ENCODE data around the gene ICA1. TPM values are rescaled to one million over a fixed set of nuclear protein-coding genes. Genes with fewer than 3 reads are reported as not detected.

Gene ICA1
- total RNA-seq, 1 experiment from 2014 or later, result 5.4 TPM

DNA sequence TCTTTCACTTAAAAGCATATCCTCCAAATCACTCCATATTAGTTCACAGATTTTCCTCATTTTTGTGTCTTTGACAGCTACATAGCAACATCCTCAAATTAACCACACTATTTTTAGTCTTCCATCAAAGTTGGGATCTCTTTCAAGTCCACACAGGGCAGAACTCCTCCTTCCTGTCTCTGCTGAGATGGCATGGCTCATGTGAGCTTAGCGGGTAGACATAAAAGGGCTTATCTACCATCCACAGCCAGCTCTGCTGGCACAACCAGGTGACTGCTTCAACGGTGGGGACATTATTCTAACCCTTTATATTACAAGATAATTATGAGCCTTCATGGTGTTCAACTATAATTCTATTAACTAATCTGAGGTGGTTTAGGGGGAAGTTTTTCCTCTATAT is 35.5 kb downstream of the ICA1 start:
- Histone ChIP-seq H3K36me3 (replicated peaks; ENCODE audit: control insufficient read depth, insufficient read depth, low read length) (no peaks in the 10 kb centered on the region), H3K27me3 (ENCODE audit: control insufficient read depth, insufficient read depth, low read length) (no peaks in the 10 kb centered on the region), H3K4me3 (ENCODE audit: insufficient read depth, low read depth, low read length) (no peak overlapping the region)
- no peak for DNase-seq

DNA sequence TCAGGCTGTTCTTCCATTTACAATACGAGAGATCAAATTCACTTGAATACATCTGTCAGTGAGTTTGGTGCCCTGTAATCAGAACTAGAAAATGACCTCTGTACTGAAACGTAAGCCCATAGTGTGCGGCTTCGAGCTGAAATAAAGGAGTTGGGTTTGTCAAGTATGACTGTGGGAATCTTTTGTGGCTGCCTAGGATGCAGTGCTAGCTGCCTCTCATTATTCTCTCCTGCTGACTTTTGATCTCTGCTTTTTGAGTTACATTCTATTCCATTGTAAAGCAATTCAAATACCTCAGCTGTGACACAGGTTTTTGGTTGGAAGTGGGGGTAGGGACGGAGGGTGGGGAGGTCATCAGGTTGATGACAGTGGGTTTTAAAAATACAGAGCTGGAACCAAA is 40.4 kb downstream of the ICA1 start:
- no peak overlapping the region for H3K4me3 ChIP-seq (ENCODE audit: insufficient read depth, low read depth, low read length)
- no peaks in the 10 kb centered on the region for H3K36me3 ChIP-seq (replicated peaks; ENCODE audit: control insufficient read depth, insufficient read depth, low read length)
- no peaks in the 10 kb centered on the region for H3K27me3 ChIP-seq (ENCODE audit: control insufficient read depth, insufficient read depth, low read length)
- peak; percentile 3 for DNase-seq

DNA sequence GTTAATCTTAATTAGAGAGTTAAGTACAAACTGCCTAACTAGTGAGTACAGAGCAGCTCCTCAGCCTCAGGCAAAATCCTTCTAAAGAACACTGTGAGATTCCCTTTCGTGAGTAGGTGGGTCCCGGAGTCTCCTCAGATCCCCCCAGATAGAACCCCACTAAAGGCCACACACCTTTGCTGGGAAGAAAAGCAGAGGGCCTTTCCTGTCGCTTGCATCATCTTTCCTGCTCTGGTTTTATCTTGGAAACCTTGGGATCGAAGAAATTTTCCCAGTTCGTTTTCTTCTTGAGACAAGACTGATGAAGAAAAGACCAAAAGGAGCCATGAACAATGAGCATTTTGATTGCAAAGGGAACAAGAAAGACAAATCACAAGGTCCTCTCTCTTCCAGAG is 40.9 kb downstream of the ICA1 start:
- no peaks in the 10 kb centered on the region for H3K27me3 ChIP-seq (ENCODE audit: control insufficient read depth, insufficient read depth, low read length)
- no peak for DNase-seq
- H3K4me3 ChIP-seq (ENCODE audit: insufficient read depth, low read depth, low read length), result no peak overlapping the region

DNA sequence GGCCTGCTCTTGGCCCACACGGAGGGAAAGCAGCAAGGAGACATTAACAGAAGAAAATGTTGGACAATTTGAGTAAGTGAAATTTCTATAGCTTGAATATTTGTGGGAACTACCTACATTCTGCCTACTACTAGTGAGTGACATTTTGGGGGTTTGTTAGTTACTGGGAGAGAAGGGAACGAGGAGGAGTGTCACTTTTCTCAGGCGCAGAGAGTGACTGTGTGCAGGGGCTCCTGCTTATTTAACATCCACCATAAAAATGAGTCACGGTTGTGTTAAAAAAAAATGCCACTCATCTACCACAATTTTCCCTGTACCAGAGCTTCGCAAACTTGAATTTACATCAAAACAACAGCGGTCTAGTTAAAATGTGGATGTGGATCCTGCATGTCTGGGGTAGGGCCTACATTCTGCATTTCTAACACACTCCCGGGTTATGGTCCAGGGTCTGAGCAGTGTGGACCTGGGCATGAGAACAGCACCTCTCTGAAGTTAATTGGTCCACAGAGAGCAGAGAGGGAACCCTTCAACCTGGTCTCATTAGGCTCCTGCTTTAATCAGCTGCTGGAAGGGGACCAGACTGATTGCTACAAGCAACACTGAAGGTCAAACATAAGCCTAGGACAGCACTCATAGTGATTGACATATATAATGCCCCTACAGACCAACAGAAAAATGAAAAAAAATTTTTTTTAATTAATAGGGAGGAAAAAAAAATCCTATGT is 41.4 kb downstream of the ICA1 start:
- Histone ChIP-seq H3K27me3 (ENCODE audit: control insufficient read depth, insufficient read depth, low read length) (no peaks in the 10 kb centered on the region), H3K4me3 (ENCODE audit: insufficient read depth, low read depth, low read length) (no peak overlapping the region), H3K36me3 (replicated peaks; ENCODE audit: control insufficient read depth, insufficient read depth, low read length) (no peaks in the 10 kb centered on the region)
- DNase-seq, result no peak

More for the DNA sequence above, 40.9 kb downstream of the ICA1 start:
- H3K36me3 ChIP-seq (replicated peaks; ENCODE audit: control insufficient read depth, insufficient read depth, low read length), result no peaks in the 10 kb centered on the region

DNA sequence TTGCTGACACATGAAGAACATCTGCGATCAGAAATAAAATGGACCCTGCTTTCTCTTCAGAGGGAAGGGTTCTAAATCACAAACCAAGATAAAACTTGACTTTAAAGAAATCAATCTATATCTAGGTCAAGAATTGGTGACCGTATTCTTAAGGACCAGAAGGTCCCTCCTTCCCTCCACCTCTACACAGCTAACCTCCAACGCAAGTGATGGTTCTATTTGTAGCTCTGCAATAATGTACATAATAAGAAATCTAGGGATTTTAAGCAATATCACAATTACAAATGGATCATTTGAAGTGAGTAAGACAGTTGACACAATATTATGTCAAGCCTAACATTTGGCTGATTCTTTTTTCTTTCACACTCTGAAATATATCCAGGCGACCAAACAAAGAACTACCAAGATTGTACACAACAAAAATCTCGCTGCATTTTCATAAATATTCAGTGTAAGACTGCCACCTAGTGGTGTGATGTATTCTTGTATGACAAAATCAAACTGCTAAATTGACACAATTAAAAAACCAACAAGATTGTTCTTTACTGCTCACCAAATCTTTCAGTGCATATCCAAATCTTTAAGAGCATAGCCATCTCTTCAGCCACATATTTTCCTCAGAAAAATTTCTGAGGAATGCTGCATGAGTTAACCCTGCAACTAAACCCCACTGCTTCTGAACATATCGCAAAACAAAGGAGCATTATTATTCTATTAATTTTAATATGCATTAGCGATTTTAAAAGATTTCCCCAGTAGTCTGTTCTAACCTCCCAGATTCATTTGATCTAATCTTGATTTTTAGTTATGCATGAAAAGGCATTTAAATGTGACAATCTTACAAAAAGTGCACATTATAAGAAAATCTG is 44.5 kb downstream of the ICA1 start:
- no peaks in the 10 kb centered on the region for H3K36me3 ChIP-seq (replicated peaks; ENCODE audit: control insufficient read depth, insufficient read depth, low read length)
- H3K27me3 ChIP-seq (ENCODE audit: control insufficient read depth, insufficient read depth, low read length), result no peaks in the 10 kb centered on the region
- DNase-seq, result no peak
- no peak overlapping the region for H3K4me3 ChIP-seq (ENCODE audit: insufficient read depth, low read depth, low read length)

DNA sequence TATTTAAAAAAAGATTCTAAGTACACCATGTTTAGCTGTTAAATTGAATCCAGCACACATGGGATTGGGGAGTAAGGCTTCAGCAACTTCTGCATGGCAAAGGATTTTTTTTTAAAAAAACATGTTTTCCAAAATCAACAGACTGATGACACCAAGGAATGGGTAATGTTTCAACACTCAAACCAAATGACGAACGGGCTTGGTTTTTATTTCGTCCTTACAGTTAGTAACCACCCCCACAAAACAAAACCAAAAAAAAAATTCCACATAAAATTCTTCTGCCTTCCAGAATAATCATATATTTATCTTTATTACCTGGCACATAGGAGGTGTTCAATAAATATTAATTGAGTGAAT is 45.7 kb downstream of the ICA1 start:
- no peak for DNase-seq
- H3K27me3 ChIP-seq (ENCODE audit: control insufficient read depth, insufficient read depth, low read length), result no peaks in the 10 kb centered on the region
- H3K36me3 ChIP-seq (replicated peaks; ENCODE audit: control insufficient read depth, insufficient read depth, low read length), result no peaks in the 10 kb centered on the region
- H3K4me3 ChIP-seq (ENCODE audit: insufficient read depth, low read depth, low read length), result no peak overlapping the region

DNA sequence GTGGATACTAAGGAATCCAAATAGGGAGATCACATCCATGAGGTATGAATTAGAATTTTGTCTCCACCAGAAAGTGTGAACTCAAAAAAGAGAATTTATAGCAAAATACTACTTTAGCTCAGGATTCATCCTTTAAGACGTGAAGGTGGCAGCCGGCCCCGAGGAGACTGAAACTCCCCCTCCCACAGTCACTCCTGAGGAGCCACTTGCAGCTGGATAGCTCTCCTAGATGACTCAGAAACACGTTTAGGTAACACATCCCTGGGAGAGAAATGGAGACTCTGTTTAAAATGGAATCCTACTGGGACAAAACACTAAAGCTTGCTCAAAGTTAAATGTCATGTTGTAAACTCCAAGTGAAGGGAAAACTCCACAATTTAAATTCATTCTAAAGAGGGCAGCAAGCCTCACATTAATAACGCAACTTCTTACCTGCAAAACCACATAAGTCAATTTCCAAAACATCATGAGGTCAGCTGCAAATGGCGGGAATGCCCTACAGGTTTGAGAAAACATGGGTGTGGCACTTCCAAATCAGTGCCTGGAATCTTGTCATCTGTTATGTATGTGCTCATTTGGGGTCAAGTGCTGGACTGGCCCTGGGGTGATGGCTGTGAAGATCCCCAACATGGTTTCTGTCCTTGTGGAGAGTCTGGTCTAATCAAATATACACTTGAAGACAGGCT is 46.2 kb downstream of the ICA1 start:
- no peak for DNase-seq
- H3K27me3 ChIP-seq (ENCODE audit: control insufficient read depth, insufficient read depth, low read length), result no peaks in the 10 kb centered on the region
- H3K4me3 ChIP-seq (ENCODE audit: insufficient read depth, low read depth, low read length), result no peak overlapping the region
- no peaks in the 10 kb centered on the region for H3K36me3 ChIP-seq (replicated peaks; ENCODE audit: control insufficient read depth, insufficient read depth, low read length)

DNA sequence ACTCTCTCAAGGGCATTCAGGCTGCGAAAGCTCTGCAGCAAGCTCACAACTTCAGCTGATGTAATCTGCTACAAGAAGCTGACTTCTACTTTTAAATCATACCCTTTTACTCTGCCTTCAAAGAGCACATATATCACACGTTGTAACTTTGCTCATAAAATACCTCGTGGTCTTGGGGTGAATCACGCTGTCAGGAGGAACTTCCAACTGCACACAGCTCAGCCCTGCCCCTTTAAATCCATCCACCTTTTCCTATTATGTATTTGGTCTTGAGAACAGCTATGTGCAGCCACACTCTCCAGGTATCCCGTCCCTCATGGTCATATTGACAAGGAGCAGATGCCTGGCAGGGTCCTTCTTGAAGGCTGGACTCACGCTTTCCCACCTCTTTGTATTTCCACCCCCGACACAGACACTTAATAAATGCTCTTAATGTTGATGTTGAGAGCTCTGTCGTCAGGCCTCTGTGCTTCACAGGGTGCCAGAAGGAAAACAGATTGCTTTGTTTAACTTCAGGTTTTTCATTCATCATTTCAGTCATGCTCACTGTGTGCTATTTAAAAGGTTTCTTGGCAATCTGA is 47.6 kb downstream of the ICA1 start:
- Histone ChIP-seq H3K4me3 (ENCODE audit: insufficient read depth, low read depth, low read length) (no peak overlapping the region), H3K27me3 (ENCODE audit: control insufficient read depth, insufficient read depth, low read length) (no peaks in the 10 kb centered on the region), H3K36me3 (replicated peaks; ENCODE audit: control insufficient read depth, insufficient read depth, low read length) (no peaks in the 10 kb centered on the region)
- no peak for DNase-seq

DNA sequence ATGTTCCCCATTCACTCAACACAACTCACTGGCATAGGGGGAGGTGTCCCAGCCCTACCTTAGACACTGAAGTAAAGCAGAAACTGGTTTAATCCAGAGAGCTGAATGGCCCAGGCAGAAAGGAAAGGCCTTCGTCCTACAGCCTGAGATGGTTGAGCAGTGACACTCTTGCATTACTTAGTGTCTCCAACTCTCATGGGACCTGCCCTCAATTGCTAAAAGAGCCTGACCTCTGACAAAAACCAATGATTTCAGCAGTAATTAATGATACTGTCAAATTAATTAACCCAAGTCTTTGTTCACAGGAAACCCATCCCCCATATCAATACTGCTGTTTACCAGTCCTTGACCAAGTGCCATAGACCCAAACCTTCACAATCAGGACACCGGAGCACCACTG is 48.6 kb downstream of the ICA1 start:
- DNase-seq, result no peak
- H3K27me3 ChIP-seq (ENCODE audit: control insufficient read depth, insufficient read depth, low read length), result no peaks in the 10 kb centered on the region
- H3K4me3 ChIP-seq (ENCODE audit: insufficient read depth, low read depth, low read length), result no peak overlapping the region
- no peaks in the 10 kb centered on the region for H3K36me3 ChIP-seq (replicated peaks; ENCODE audit: control insufficient read depth, insufficient read depth, low read length)

DNA sequence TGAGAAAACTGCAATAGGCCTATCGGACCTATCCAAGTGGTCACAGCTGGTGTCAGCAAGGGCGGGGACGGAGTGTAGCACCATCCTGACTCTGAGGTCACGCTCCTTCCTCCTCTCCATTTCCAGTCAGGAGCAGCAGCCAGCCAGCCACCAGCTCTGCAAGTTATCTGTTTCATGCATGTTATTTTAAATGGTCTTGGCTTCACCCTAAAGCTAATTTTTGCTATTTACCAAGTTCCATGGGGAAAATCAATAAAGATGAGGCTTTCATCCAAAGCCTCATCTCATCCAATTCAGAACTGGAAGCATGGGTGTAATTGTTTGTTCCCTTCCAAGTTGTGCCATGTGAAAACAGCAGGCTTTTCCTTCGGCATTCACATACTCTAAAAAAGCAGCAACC is 49.3 kb downstream of the ICA1 start:
- no peak for DNase-seq
- no peaks in the 10 kb centered on the region for H3K27me3 ChIP-seq (ENCODE audit: control insufficient read depth, insufficient read depth, low read length)
- H3K36me3 ChIP-seq (replicated peaks; ENCODE audit: control insufficient read depth, insufficient read depth, low read length), result no peaks in the 10 kb centered on the region
- H3K4me3 ChIP-seq (ENCODE audit: insufficient read depth, low read depth, low read length), result no peak overlapping the region

DNA sequence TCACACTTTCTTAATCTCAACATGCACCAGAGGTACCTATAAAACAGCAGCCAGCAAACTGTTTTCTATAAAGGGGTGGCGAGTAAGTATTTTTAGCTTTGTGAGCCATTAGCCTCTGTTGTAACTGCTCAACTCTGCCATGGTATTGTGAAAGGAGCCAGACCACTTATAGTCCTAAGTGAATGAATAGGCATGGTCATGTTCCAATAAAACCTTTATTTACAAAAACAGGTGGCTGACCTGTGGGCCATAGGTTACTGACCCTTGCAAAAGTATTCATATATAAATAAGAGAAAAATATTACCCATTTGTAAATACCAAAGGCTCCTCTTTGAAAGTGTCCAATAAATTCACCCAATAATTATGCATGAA is 50.3 kb downstream of the ICA1 start:
- H3K36me3 ChIP-seq (replicated peaks; ENCODE audit: control insufficient read depth, insufficient read depth, low read length), result no peaks in the 10 kb centered on the region
- DNase-seq, result no peak
- no peaks in the 10 kb centered on the region for H3K27me3 ChIP-seq (ENCODE audit: control insufficient read depth, insufficient read depth, low read length)
- no peak overlapping the region for H3K4me3 ChIP-seq (ENCODE audit: insufficient read depth, low read depth, low read length)

DNA sequence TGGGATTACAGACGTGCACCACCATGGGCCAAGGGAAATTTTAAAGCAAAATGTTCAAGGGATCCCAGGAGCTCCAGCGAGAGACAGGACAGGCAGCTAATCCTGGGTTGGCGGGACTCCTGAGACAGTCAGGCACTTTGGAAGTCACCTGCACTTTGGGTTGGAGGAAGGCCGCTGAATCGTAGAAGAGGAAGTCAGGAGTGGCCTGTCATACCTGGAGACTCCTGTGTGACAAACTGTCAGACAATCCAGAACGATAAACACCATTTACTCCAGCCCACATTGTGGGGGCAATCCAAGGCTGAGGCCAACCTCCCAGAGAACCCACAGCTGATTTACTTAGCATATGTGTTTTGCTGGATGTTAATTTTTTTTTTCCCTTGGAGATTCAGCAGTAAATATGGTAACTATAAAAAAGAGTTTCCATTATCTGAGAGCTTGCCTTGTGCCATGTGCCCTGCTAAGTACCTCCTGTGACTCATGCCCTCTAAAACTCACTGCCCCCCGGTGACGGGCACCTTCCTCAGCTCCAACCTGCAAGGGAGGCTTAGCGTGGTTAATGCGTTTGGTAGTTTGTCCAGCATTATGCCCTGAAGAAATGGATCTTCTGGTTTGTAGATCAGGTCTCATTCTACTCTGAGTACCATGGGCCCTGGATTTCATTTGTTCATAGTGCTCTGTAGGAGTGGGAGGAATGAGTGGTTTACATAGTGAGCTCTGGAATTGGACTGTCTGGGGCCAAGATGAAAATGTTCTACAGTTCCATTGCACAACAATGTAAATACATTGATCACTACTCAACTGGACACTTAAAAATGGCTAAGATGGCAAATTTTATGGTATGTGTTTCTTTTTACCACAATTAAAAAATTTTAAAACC is 50.9 kb downstream of the ICA1 start:
- no peak for DNase-seq
- no peak overlapping the region for H3K4me3 ChIP-seq (ENCODE audit: insufficient read depth, low read depth, low read length)
- no peaks in the 10 kb centered on the region for H3K36me3 ChIP-seq (replicated peaks; ENCODE audit: control insufficient read depth, insufficient read depth, low read length)
- no peaks in the 10 kb centered on the region for H3K27me3 ChIP-seq (ENCODE audit: control insufficient read depth, insufficient read depth, low read length)

DNA sequence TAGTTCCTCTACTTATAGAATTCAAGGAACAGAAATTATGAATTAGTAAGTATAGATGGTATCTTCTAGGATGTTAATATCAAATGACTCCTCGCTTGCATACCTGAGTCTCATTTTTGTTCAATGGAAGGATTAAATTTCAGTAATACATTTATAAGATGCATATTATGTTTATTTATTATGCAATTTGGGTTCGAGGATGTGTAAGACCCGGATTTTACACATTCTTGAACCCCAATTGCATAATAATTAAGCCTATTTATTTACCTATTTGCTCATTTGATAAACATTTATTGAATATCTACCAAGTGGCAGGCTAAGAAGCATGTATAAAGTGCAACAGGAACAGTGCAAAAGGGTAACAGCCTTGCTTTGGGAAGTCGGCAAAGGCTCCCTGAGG is 52.6 kb downstream of the ICA1 start:
- no peaks in the 10 kb centered on the region for H3K36me3 ChIP-seq (replicated peaks; ENCODE audit: control insufficient read depth, insufficient read depth, low read length)
- DNase-seq, result no peak
- no peaks in the 10 kb centered on the region for H3K27me3 ChIP-seq (ENCODE audit: control insufficient read depth, insufficient read depth, low read length)
- H3K4me3 ChIP-seq (ENCODE audit: insufficient read depth, low read depth, low read length), result no peak overlapping the region

DNA sequence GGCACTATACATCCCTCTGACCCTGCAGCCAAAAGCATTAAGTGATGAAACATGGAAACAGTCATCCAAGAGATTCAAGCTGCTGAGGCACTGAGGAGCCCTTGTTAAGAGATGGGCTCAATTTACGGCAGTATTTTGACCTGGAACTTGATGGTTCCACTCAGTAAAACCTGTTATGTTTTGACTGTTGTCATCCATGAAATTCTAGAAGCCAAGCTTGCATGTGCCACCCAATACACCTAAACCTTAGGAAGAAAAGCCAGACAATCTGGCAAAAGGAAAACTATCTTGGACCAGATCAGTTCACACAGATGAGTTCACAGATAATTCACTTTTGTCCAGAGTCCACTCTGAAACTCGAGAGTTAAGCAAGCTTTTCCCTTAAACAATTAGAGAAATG is 53.2 kb downstream of the ICA1 start:
- Histone ChIP-seq H3K36me3 (replicated peaks; ENCODE audit: control insufficient read depth, insufficient read depth, low read length) (no peaks in the 10 kb centered on the region), H3K27me3 (ENCODE audit: control insufficient read depth, insufficient read depth, low read length) (no peaks in the 10 kb centered on the region), H3K4me3 (ENCODE audit: insufficient read depth, low read depth, low read length) (no peak overlapping the region)
- DNase-seq, result no peak

Measured in H7 (cell line).